GM19099 (cell line): ENCODE measurements around the gene TRIM59.

Experiments used
- POLR2A ChIP-seq: IDR thresholded peaks from 3 replicates; pipeline ENCODE4 v1.6.1; 2011; ENCODE audit warnings: low read depth; ENCODE audit not compliant: insufficient read length; ENCODE audit errors: extremely low read depth

The TRIM59 gene

GRCh38 chr3:160471892-160472291 lies 22.3 kb upstream of the TRIM59 start:
- no peak for TF ChIP-seq POLR2A

- no peak for TF ChIP-seq POLR2A
Observed at GRCh38 chr3:160470181-160470580, 20.6 kb upstream of the TRIM59 start.

DNA sequence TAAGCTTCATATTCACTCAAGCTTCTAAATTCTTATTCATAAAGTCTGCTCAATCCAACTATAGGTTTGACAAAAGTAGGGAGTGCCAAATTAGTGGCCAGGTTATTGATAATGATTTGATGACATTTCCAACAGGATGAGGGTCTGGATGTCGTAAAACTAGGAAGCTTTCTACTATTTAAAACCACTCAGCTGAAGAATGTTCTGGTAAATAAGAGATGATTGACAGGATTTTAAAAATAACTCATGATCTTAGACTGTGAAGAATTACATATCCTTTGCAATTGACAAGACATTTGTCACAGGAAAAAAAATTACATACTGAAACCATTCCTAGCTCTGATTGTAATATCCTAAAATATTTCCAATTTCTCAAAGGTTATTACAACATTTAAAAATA lies 15.4 kb upstream of the TRIM59 start:
- no peak for TF ChIP-seq POLR2A

DNA sequence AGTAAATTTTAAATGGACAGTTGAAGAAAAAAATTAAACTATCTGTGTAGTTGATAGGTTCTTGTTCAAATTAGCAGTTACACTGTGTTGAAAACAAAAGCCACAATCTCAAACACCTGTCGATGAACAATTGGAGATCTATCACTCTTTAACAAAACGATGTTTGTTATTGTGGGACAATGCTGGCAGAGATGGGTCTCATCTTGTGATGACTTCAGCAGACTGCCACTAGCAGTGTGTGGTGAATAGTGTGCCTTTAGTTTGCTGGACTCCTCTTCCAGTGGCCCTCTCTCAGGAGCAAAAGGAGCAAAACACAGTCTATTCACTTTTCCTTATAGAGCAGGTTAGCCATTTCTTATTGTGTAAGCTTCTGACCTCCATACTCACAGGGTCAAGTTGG lies 14.7 kb upstream of the TRIM59 start:
- no peak for TF ChIP-seq POLR2A

GRCh38 chr3:160460033-160460432 lies 10.4 kb upstream of the TRIM59 start:
- no peak for TF ChIP-seq POLR2A

DNA sequence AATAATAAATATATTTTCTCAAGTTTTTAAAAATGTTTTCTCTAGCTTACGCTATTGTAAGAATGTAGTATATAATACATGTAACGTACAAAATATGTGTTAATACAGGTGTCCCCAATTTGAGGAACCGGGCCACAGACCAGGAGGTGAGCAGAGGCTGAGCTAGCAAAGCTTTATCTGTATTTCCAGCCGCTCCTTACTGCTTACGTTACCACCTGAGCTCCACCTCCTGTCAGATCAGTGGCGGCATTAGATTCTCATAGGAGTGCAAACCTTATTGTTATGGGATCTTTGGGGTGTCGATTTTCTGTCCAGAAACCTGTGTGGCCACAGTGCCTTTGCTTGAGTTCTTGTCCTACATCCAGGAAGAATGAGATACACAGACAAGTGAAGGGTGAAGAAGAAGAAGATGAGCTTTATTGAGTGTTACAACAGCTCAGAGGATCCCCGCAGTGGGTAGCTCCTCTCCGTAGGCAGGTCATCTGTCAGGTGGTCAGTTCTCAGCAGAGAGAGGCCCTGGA lies 9.9 kb upstream of the TRIM59 start:
- no peak for TF ChIP-seq POLR2A

DNA sequence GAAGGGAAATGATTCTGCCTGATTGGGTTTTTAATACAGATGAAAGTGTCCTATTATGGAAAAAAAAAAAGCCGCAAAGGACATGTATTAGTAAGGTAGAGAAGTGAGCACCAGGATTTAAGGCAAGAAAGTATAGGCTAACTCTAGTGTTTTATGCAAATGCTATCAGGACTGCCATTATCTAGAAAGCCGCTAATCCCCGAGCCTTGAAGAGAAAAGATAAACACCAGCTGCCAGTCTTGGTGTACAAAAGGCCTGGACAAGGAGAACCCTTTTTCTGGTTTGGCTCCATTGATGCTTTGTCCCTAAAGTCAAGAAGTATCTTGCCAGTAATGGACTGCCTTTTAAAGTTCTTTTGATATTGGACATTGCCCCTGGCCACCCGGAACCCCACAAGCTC lies 8.6 kb upstream of the TRIM59 start:
- TF ChIP-seq POLR2A: no peak

DNA sequence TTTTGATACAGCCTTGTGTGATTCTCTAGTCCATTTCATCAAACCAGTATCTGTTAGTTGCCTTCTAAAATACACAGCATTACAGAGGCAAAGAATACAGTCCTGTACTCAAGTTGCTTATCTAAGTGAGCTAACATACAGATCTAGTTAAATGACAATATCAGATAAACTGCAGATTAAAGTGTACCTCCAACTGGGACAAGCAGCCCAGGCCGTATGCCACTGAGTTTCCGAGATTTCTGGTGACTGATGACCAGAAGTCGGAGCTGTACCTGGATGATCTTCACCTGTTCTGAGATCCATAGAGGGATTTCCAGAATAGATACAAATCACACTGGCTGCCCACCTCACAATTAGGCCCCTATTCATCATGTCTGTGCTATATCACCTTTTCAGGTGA lies 6.3 kb upstream of the TRIM59 start:
- TF ChIP-seq POLR2A: no peak

DNA sequence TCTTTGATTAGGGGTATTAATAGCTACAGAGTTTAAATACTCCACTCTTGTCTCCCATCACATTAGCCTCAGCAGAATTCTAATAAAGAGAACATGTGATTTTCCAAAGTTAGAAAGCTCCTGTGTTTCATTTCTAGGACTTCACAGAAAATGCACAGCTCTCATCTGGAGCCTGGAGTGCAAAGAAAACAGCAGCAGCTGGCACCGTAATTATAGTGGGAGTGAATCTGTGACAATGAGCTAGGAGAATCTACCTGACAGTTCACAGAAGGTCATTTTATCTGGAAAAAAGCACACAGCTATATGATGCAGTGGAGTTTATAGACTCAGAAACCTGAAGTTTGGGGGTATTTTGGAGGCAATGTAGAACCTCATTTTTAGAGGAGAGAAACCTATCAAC lies 5.4 kb upstream of the TRIM59 start:
- no peak for TF ChIP-seq POLR2A

GRCh38 chr3:160451602-160452001 lies 2.0 kb upstream of the TRIM59 start:
- no peak for TF ChIP-seq POLR2A

DNA sequence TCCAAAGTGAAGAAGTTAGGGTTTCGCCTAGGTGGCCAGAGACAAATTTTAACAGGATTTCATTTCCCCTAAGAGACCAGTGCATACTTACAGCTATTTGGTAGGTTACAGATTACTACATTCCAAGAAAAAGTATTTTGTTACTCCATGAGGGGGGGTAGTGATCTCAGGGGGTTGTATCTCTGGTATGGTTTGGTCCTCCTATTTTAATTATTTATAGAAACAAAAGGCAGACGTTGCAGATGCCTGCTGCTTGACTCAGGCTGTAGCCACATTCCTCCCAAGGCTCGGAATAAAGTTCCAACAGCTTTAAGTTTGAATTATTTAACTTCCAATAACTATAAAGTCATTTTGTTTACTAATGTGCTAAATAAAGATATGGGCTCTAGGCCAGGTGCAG lies 1.3 kb upstream of the TRIM59 start:
- no peak for TF ChIP-seq POLR2A

GRCh38 chr3:160448845-160449635 lies 546 bp downstream of the TRIM59 start:
- TF ChIP-seq POLR2A: no peak

GRCh38 chr3:160447544-160447943 lies 2.0 kb downstream of the TRIM59 start:
- TF ChIP-seq POLR2A: no peak

GRCh38 chr3:160446522-160447056 lies 3.0 kb downstream of the TRIM59 start:
- TF ChIP-seq POLR2A: no peak

- no peak for TF ChIP-seq POLR2A
Observed at GRCh38 chr3:160445854-160446253, 3.7 kb downstream of the TRIM59 start.

GRCh38 chr3:160444411-160444810 lies 5.2 kb downstream of the TRIM59 start:
- TF ChIP-seq POLR2A: no peak
